Ishikawa (cell line): ENCODE results near the gene GGTLC2.

ENCODE experiments used
- EP300 ChIP-seq: IDR thresholded peaks from 2 replicates; pipeline ENCODE4 v1.6.1; 2012; ENCODE audit warnings: borderline replicate concordance
- TCF12 ChIP-seq: IDR thresholded peaks from 2 replicates; pipeline ENCODE4 v1.6.1; 2012; ENCODE audit warnings: low read depth

- no peak; the same call in 1 of the 2 replicates for TF ChIP-seq EP300
- 0 out of 2 replicates have a peak, but pooled peaks have one; percentile 28 for TF ChIP-seq TCF12
Measured at GRCh38 chr22:22682807-22683667, 38.6 kb downstream of the GGTLC2 start.
